DOHH2 (cell line): ENCODE measurements around the gene VCX3B.
"Not testable (repeated sequence)": the region's sequence is repeated elsewhere in the genome, so short reads cannot be mapped to it uniquely, and the experiment has no call there.

Experiments
- CTCF ChIP-seq: fragments of 200-600 bp; sonication (generic); IDR thresholded peaks from one replicate; pipeline ENCODE4 v1.5.1; 2014; ENCODE audit warnings: antibody characterized with exemption, mild to moderate bottlenecking, low read depth, low read length; ENCODE audit not compliant: poor library complexity, severe bottlenecking
- EZH2phosphoT487 ChIP-seq: fragments of 200-600 bp; sonication (generic); IDR thresholded peaks from 2 replicates; pipeline ENCODE4 v1.6.1; 2017; ENCODE audit warnings: borderline replicate concordance, mild to moderate bottlenecking, antibody characterized with exemption, low read length, moderate library complexity, mixed read lengths

GRCh38 chrX:8464530-8464929, at the start of gene VCX3B:
- TF ChIP-seq EZH2phosphoT487, CTCF: not testable (repeated sequence)
